ENCODE measurements around the gene HOXB13. TPM values are rescaled to one million over a fixed set of nuclear protein-coding genes. Genes with fewer than 3 reads are reported as not detected.

The HOXB13 gene
- total RNA-seq, 2 experiments from 2014 or later, result not detected

- Histone ChIP-seq H3K27ac (ENCODE audit: low read depth in 1 of 2, low read length in 2 of 2) (no peak within 1 kb of the TSS), H3K9me3 (ENCODE audit: control insufficient read depth in 1 of 2, insufficient read depth in 1 of 2, low read length in 2 of 2) (peaks cover 0 to 67% of the 10 kb centered on the region in 2 experiments), H3K36me3 (ENCODE audit: insufficient read depth, low read length) (no peaks in the 10 kb centered on the region), H3K4me1 (ENCODE audit: insufficient read depth, low read length) (peaks cover 67% of the 10 kb centered on the region), H3K4me3 (ENCODE audit: low read length) (peak within 1 kb of the TSS; percentile 8), H3K27me3 (ENCODE audit: control insufficient read depth in 1 of 2, insufficient read depth in 2 of 2, low read length in 2 of 2) (peaks cover 98 to 100% of the 10 kb centered on the region in 2 experiments)
- DNase-seq (no peak), ATAC-seq (ENCODE audit: poor library complexity) (no peak)
- no peaks in the 10 kb centered on the region for H3K9me3 Mint-ChIP-seq
- no peak for TF ChIP-seq CTCF (IDR thresholded peaks at IDR 0.05)
- peaks cover 58% of the 10 kb centered on the region for H3K4me1 Mint-ChIP-seq (ENCODE audit: low read depth)
- ChIA-PET POLR2A (interaction anchor here (0.6 to 1.1 kb wide), 2 partner anchors 11 to 18 kb away, joined by 3 to 4 read pairs; no protein-coding TSS in a partner anchor), CTCF (interaction anchor here (1.6 kb wide), 1 partner anchor 69 kb away, joined by 4 read pairs; no protein-coding TSS in a partner anchor)
- no peaks in the 10 kb centered on the region for H3K36me3 Mint-ChIP-seq (ENCODE audit: low read depth)
- peaks cover 100% of the 10 kb centered on the region for H3K27me3 Mint-ChIP-seq
- intact Hi-C loops (cut with DNase I, micrococcal nuclease), result loop anchor here in 1 of 2 experiments (5.0 kb wide), 1 partner anchor 275 kb away; the partner anchor contains the start of gene IGF2BP1
- no peak within 1 kb of the TSS for H3K27ac Mint-ChIP-seq
- H3K4me3 Mint-ChIP-seq, result peak within 1 kb of the TSS; percentile 5
These were observed 6.2 kb downstream of the HOXB13 start, which contains the start of gene PRAC1 for GRCh38 chr17:48722201-48722907. TSS of gene PRAC1 (minus strand) at chr17:48722518. CDS start at chr17:48722392, 126 bp downstream.

GRCh38 chr17:48721009-48721402 lies 7.5 kb downstream of the HOXB13 start:
- intact Hi-C loops (cut with DNase I, micrococcal nuclease), result loop anchor here in 1 of 2 experiments (5.0 kb wide), 1 partner anchor 276 kb away; the partner anchor contains the start of gene IGF2BP1
- no peak overlapping the region for H3K27ac Mint-ChIP-seq
- no peak overlapping the region for H3K4me3 Mint-ChIP-seq

More at GRCh38 chr17:48721009-48721402, 7.5 kb downstream of the HOXB13 start:
- H3K27me3 Mint-ChIP-seq, result peaks cover 100% of the 10 kb centered on the region
- POLR2A ChIA-PET, result interaction anchor here (0.6 kb wide), 1 partner anchor 319 kb away, joined by 5 read pairs; no protein-coding TSS in a partner anchor
- H3K4me1 ChIP-seq (ENCODE audit: insufficient read depth, low read length), result peaks cover 60% of the 10 kb centered on the region
- no peaks in the 10 kb centered on the region for H3K36me3 ChIP-seq (ENCODE audit: insufficient read depth, low read length)
- ATAC-seq (ENCODE audit: poor library complexity) (no peak), DNase-seq (no peak)
- peaks cover 94 to 99% of the 10 kb centered on the region in 2 experiments for H3K27me3 ChIP-seq (ENCODE audit: control insufficient read depth in 1 of 2, insufficient read depth in 2 of 2, low read length in 2 of 2)
- peaks cover 55% of the 10 kb centered on the region for H3K4me1 Mint-ChIP-seq (ENCODE audit: low read depth)
- no peak for TF ChIP-seq CTCF (IDR thresholded peaks at IDR 0.05)
- no peak overlapping the region for H3K4me3 ChIP-seq (ENCODE audit: low read length)
- CTCF ChIA-PET, result interaction anchor here (1.6 kb wide), 1 partner anchor 70 kb away, joined by 4 read pairs; no protein-coding TSS in a partner anchor
- no peaks in the 10 kb centered on the region for H3K36me3 Mint-ChIP-seq (ENCODE audit: low read depth)
- H3K27ac ChIP-seq (ENCODE audit: low read depth in 1 of 2, low read length in 2 of 2), result no peak overlapping the region
- H3K9me3 ChIP-seq (ENCODE audit: control insufficient read depth in 1 of 2, insufficient read depth in 1 of 2, low read length in 2 of 2), result peaks cover 0 to 59% of the 10 kb centered on the region in 2 experiments
- no peaks in the 10 kb centered on the region for H3K9me3 Mint-ChIP-seq
